Vagina (tissue), 2 donors: ENCODE results near the gene NPEPPS.
"Not testable (repeated sequence)": the region's sequence is repeated elsewhere in the genome, so short reads cannot be mapped to it uniquely, and the experiment has no call there.

Source experiments
- CTCF ChIP-seq, 3 experiments: fragments of 450-650 bp in 2 of 3; fragments of 200-600 bp in 1 of 3; sonication (generic) in 1 of 3; IDR thresholded peaks; one replicate each; pipeline ENCODE4 v1.5.1; 2017 to 2019; ENCODE audit warnings: antibody characterized with exemption in 3 of 3, mild to moderate bottlenecking in 2 of 3, moderate library complexity in 2 of 3
- POLR2A ChIP-seq, 2 donors: fragments of 450-650 bp; IDR thresholded peaks; one replicate each; pipeline ENCODE4 v1.6.1; 2017; ENCODE audit warnings: antibody characterized with exemption in 2 of 2, mild to moderate bottlenecking in 2 of 2, moderate library complexity in 2 of 2

- not testable (repeated sequence) for TF ChIP-seq POLR2A, CTCF (IDR thresholded peaks at IDR 0.05)
These were observed 23.8 kb downstream of the NPEPPS start for GRCh38 chr17:47554733-47555132.
